Suppressor macrophage (primary cell): ENCODE data around the gene PDE6B.
"Not testable (repeated sequence)": the region's sequence is repeated elsewhere in the genome, so short reads cannot be mapped to it uniquely, and the experiment has no call there.

Source experiments
- DNase-seq, 4 experiments: peaks; one replicate each; pipeline ENCODE4 v3.0.0-alpha.2; 2020 to 2022

The PDE6B gene

DNA sequence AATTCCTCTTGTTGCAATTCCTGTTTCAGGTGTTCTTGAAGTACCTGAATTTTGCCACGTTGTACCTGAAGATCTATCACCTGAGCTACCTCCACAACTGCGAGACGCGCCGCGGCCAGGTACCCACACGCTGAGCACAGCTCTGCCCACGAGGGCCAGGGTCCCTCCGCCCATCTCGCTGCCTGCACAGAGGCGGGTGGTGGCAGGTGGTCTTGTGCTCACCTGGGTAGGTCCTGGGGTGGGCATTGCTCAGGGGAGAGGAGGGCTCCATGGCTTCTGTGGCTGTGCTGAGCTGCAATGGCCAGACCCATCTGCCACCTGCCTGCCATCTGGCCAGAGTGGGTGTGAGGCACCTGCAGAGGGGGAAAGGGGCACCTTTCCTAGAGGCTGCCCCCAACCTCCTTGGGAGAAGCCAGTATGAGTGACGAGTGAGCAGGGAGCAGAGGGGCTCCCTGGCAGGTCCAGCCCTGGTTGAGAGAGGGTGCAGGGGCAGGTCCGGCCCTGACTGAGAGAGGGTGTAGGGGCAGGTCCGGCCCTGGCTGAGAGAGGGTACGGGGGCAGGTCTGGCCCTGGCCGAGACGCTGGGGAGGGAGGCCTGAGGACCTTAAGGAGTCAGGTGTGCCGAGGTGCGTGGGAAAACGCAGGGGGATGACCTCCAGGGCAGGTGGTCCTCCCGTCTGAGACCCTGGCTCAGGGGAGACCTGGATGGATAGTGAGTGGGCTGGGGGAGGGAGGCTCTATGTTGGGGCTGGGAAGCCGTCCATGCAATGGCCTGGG lies 10.7 kb downstream of the PDE6B start:
- no peak for DNase-seq

- no peak for DNase-seq
Observed at GRCh38 chr4:636628-637159, 11.3 kb downstream of the PDE6B start.

DNA sequence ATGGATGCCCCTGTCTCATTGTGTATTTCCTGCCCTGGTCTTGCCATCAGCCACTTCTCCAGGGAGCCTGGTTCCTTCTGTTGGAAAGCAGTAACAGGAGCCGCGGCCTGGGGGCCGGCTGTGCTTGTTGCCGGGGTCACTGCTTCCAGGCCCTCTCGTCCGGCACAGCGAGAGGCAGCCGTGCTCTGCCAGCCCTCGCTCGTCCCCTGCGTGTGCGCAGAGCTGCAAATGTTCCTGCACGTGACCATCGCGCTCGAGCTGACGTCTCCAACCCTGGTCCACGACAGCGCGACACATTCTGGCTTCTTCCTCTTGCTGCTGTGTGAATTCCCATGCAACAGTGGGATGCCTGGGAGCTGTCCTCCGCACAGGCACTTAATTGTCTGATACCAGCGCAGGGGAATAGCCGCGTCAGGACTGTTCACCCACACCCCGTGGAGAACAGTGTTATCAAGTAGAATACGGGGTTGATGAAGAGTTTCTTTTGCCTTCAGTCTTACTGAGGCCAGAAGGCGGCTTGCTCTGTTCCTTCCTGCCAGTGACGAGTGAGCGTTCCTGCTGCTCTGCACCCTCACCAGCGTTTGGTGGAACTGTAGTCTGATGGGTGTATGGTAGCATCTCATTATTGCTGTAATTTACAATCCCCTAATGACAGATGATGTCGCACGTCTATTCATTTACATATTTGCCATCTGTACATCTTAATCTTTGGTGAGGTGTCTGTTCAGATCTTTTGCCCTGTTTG lies 12.3 kb downstream of the PDE6B start:
- DNase-seq, result no peak

- DNase-seq, result not testable (repeated sequence)
Observed at GRCh38 chr4:642366-642765, 17.0 kb downstream of the PDE6B start.

DNA sequence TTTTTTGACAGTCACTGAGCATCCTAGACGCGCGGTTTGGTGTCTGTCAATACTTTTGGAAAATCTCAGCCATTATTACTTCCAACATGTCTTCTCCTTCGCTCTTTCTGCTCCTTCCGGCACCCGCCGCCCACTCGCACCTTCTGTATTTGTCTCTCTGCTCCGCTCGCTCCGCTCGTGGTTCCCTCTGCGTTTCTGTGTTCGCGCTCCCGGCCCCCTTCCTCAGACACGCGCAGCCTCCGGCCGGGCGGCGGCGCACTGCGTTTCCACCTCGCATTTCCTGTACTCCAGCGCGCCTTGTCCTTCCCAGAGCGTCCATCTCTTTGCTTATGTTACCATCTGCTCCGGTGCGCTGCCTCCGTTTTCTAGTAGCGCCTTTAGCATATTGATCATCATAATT lies 21.1 kb downstream of the PDE6B start:
- DNase-seq, result peak in 2 of 4 experiments; percentile 12 to 17

- no peak for DNase-seq
Observed at GRCh38 chr4:647481-647880, 22.1 kb downstream of the PDE6B start.

GRCh38 chr4:648579-649292 lies 23.4 kb downstream of the PDE6B start:
- peak in 1 of 4 experiments; percentile 1 for DNase-seq

DNA sequence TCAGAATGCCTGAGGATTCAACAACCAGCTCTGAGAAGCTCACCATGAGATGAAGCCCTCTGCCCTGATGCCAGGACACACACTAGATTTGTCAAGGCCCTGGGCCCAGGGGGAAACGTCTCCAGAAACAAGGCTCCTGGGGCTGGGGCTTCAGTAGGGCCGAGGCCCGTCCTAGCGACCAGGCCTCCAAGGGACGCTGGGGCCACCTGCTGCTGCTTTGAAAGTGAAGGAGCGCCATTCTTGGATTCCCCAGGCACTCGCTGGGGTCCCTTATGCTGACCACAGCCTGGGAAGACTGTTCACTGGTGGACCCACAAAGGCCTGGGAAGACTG lies 23.9 kb downstream of the PDE6B start:
- DNase-seq, result no peak

DNA sequence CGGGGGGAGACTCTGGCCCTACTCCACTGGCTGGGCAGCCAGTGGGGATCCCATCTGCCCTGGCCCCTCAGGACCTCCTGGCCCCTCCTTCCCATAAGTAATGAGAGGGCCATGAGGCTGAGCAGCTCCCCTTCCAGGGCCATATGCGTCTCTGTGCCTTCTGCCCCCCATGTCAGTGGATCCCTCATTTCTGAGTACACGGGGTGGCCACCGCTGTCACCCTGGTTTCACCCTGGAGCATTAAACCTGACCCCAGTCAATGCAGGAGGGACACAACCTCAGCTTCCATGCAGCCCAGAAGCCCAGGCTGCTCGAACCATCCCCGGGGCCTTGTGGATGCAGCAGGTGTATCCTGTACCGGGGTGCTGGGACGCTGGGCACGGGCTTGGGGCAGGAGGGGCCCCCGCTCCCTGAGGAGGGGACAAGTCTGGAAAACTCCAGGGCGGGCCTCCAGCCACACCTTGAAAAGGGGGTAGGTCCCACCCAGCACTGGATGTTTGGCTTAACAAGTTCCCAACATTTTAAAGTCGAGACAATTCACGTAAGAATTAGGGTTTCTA lies 24.5 kb downstream of the PDE6B start:
- peak in 1 of 4 experiments; percentile 0 for DNase-seq

GRCh38 chr4:650461-650860 lies 25.1 kb downstream of the PDE6B start:
- DNase-seq, result peak in 1 of 4 experiments; percentile 0

DNA sequence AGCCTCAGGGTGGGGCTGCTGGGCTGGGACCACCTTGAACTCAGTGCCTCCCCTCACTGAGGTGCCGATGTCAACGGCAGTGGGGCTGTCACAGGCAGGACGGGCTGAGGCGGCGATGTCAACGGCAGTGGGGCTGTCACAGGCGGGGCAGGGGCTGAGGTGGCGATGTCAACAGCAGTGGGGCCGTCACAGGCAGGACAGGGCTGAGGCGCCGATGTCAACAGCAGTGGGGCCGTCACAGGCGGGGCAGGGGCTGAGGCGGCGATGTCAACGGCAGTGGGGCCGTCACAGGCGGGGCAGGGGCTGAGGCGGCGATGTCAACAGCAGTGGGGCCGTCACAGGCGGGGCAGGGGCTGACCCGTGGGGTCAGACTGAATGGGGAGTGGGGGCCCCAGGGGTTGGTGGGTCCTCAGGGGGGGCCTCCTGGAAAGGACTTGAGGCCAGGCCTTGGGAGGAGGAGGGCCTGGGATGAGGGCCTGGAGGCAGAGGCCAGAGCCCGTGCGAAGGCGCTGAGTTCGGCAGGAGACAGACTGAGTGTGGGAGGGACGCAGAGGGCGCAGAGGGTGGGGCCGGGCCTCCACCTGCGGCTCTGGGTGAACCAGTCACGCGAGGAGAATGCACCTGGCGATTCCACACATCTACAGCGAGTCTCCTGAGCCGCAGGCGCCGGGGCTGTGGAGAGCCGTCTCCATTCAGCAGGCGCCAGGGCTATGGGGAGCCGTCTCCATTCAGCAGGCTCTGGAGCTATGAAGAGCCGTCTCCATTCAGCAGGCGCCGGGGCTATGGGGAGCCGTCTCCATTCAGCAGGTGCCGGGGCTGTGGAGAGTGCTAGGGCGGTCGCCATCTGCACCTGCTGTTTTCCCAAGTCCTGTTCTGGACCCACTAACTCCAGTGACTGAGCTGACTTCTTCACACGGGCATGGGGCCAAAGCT lies 25.8 kb downstream of the PDE6B start:
- DNase-seq, result peak in 1 of 4 experiments; percentile 1

GRCh38 chr4:651884-652642 lies 26.7 kb downstream of the PDE6B start:
- DNase-seq, result peak in 1 of 4 experiments; percentile 0

GRCh38 chr4:653080-653821 lies 27.9 kb downstream of the PDE6B start:
- DNase-seq, result peak in 1 of 4 experiments; percentile 1

- peak in 1 of 4 experiments; percentile 1 for DNase-seq
Observed at GRCh38 chr4:653831-654502, 28.6 kb downstream of the PDE6B start.

DNA sequence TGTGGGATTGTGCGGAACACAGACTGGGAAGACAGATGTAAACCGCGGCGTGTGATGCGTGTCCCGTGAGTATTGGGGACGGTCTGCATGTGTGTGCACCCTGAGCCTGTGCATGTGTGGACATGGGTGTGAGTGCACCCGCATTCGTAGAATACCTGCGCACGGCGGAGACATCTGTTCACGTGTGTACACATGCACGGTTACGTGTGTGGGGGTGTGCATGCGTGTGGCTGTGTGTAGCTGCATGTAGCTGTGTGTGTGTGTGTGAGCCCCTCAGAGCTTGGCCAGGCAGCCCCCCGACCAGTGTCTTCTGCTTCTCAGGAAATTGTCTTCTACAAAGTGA lies 29.1 kb downstream of the PDE6B start:
- DNase-seq, result no peak

DNA sequence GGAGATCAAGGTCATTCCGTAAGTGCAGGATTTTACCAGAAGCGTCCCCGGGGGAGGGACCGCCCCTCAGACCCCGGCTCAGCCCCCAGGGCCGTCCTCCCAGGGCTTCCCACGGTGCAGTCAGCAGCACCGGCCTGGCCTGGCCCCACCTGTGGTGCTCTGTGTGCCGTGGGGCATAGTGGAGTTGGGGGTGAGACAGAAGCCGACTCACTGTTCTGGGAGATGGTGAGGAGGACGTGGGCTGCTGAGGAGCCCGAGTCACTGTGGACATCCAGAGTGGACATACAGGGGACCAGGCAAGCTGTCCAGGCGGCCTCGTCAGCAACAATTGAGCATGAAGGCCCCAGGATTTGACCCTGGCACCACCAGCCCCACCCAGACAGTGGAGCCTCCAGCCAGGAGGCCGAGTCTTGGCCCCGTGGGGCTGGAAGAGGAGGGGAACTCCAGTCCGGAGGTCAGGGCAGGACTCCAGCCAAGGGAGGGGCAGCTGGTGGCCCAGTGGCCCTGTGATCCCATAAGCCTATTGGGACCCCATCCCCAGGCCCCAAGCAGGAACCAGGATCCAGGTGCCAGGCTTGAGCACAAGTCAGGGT lies 29.6 kb downstream of the PDE6B start:
- DNase-seq, result peak in 1 of 4 experiments; percentile 1

- DNase-seq, result peak in 1 of 4 experiments; percentile 1
Observed at GRCh38 chr4:655464-656151, 30.2 kb downstream of the PDE6B start.
